Stimulated activated CD4-positive, alpha-beta T cell treated with anti-CD3 and anti-CD28 coated beads, Interleukin-4, amount 100 ng/mL, for 24 hours (primary cell): Measurements from ENCODE around the gene TBC1D25.

ENCODE experiments used
- DNase-seq: peaks from one replicate; pipeline ENCODE4 v3.0.0-alpha.2; 2020

TBC1D25 gene

GRCh38 chrX:48573690-48574269 is 34.3 kb downstream of the TBC1D25 start:
- DNase-seq = no peak

GRCh38 chrX:48574270-48575266 is 35.1 kb downstream of the TBC1D25 start, which contains the start of gene RBM3:
Gene RBM3 (plus strand): TSS chrX:48574484. CDS start chrX:48575181, 697 bp downstream.
- DNase-seq = peak; percentile 91

GRCh38 chrX:48575642-48576041 is 36.1 kb downstream of the TBC1D25 start:
- DNase-seq = no peak

DNA sequence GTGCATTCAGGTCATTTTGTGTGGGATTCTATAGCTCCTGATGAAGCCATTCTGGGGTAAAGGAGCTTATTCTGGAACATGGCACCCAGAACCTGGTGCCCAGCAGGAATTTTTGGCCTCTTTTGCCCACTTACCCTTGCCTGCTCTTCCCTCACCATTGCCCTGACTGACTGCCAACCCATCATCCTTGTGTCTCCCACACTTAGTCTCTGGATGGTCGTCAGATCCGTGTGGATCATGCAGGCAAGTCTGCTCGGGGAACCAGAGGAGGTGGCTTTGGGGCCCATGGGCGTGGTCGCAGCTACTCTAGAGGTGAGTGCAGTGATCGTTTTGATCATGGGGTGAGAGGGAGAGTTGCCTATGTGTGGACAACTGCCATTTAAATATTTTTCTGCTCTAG is 36.6 kb downstream of the TBC1D25 start:
- no peak for DNase-seq

GRCh38 chrX:48578661-48579128 is 39.2 kb downstream of the TBC1D25 start:
- no peak for DNase-seq

DNA sequence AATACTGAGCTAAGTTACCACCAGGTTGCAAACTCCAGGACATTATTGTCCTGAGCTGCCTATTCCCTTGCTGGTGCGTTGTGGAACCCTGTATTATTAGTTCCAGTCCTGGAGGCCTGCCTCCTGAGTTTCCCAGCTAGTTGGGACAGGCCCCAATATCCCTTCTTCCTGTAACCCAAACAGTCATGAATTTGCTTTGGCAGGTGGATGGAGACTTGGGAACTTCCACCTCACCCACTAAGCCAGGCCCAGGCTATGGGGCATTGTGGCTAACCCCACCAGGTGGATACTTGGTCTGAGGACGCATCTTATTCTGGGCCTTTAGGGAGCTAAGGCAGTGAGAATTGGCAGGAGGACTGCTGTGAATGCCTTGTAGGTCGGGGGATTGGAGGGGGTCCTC is 39.7 kb downstream of the TBC1D25 start:
- no peak for DNase-seq

- no peak for DNase-seq
These were observed 41.1 kb downstream of the TBC1D25 start for GRCh38 chrX:48580662-48581061.

GRCh38 chrX:48584698-48585097 is 45.2 kb downstream of the TBC1D25 start:
- no peak for DNase-seq

DNA sequence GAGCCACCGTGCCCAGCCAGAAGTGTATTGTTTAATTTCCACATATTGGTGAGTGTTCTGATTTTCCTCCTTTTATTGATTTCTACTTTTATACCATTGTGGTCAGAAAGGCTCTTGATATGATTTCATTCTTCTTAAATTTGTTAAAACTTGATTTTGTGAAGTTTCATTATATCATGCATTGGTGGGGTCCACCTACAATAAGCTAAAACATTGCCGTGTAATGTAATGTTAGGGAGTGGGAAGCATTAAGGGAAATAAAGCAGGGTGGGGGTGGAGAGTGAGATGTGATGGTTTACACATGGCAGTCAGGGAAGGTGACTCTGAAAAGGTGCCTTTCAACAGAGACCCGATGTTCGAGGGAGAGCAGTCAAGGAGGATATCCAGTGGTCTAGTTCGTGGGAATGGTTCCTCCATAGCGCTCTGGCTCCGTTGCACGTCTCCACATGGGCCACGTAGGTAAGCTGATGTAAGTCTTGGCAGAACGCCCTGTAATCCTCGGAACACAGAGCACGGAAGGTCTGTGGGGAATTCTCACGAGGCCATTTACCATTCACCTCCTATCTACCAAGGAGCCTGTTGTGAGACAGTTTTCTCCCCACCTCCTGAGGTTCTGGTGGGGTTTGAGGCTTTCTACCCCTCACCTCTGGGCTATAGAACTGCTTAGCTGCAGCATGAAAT is 50.1 kb downstream of the TBC1D25 start:
- DNase-seq = no peak

GRCh38 chrX:48590203-48591103 is 50.9 kb downstream of the TBC1D25 start:
- DNase-seq = no peak

GRCh38 chrX:48591255-48591791 is 51.8 kb downstream of the TBC1D25 start:
- DNase-seq = no peak

DNA sequence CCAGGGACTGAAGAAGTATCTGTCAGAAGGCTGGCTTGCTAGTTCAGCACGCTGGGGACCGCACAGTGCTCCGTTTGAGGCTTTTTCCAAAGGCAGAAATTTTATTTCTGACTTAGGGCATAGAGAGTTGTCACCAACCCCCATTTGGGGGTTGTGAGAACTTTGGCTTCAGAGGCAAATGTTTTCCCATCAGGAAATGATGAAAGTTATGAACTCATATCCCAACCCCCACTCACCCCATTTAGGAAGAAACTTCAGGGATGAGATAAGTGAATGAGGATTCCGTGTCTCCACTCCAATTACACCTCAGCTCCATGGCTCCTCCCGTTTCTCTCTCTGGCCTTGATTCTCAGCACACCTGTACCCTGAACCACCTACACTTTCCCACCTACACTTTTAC is 53.5 kb downstream of the TBC1D25 start:
- no peak for DNase-seq

DNA sequence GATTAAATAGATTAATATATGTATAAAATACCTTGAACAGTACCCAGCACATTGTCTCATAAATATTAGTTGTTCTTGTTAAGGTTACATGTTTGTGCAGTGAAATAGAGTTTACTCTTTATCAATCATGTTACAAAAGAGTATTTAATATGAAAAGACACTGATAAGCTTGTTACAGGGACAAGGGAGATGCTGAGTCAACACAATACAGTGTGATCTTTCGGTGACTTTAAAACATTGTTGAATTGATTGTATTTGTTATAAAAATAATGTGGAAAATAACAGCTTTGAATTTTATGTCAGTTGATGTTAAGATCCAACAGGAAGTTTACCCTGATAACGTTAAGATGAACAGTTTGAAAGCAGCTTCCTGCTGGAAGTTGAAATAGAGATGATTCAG is 56.4 kb downstream of the TBC1D25 start:
- DNase-seq = no peak

GRCh38 chrX:48597353-48598264 is 58.1 kb downstream of the TBC1D25 start, which contains the start of gene WDR13:
Gene WDR13 (plus strand): TSS chrX:48597492. CDS start chrX:48597997, 505 bp downstream.
- DNase-seq = peak; percentile 88

DNA sequence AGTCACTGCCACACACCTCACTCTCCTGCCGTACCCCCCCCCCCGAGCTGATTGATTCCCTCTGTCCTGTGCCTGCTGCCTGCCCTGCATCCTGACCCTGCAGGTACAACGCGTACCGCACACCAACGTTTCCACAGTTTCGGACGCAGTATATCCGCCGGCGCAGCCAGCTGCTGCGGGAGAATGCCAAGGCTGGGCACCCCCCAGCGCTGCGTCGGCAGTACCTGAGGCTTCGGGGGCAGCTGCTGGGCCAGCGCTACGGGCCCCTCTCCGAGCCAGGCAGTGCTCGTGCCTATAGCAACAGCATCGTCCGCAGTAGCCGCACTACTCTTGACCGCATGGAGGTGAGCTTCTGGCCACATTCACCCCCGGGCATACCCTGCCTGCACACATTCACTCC is 59.1 kb downstream of the TBC1D25 start:
- no peak for DNase-seq

GRCh38 chrX:48599341-48599740 is 59.8 kb downstream of the TBC1D25 start:
- DNase-seq = no peak

DNA sequence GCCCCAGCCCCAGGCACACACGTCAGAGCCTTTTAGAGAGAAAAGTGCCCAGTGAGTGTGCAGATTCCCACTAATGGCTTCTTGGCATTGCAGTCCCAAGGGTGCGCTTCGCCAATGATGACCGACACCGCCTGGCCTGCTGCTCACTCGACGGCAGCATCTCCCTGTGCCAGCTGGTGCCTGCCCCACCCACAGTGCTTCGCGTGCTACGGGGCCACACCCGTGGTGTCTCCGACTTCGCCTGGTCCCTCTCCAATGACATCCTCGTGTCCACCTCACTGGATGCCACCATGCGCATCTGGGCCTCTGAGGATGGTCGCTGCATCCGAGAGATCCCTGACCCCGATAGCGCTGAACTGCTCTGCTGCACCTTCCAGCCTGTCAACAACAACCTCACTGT is 60.7 kb downstream of the TBC1D25 start:
- DNase-seq = no peak

GRCh38 chrX:48601741-48602394 is 62.4 kb downstream of the TBC1D25 start:
- DNase-seq = no peak

GRCh38 chrX:48604701-48605100 is 65.2 kb downstream of the TBC1D25 start:
- no peak for DNase-seq

GRCh38 chrX:48606091-48606490 is 66.6 kb downstream of the TBC1D25 start:
- no peak for DNase-seq
